ENCODE data around the gene TMEM106C.

Gene TMEM106C

GRCh38 chr12:47979686-47980085 lies 16.3 kb downstream of the TMEM106C start:
- no peak for DNase-seq (ENCODE audit: low spot score)

GRCh38 chr12:47980197-47980596 lies 16.8 kb downstream of the TMEM106C start:
- DNase-seq (ENCODE audit: low spot score): no peak

GRCh38 chr12:47980779-47981495 lies 17.5 kb downstream of the TMEM106C start:
- no peak for DNase-seq (ENCODE audit: low spot score)

GRCh38 chr12:47981496-47982260 lies 18.3 kb downstream of the TMEM106C start:
- DNase-seq (ENCODE audit: low spot score): no peak

- no peak for DNase-seq (ENCODE audit: low spot score)
These were observed 18.9 kb downstream of the TMEM106C start for GRCh38 chr12:47982311-47982710.

- DNase-seq (ENCODE audit: low spot score): no peak
These were observed 19.4 kb downstream of the TMEM106C start for GRCh38 chr12:47982770-47983169.

- DNase-seq (ENCODE audit: low spot score): no peak
These were observed 20.2 kb downstream of the TMEM106C start for GRCh38 chr12:47983541-47984115.

GRCh38 chr12:47984331-47984801 lies 21.0 kb downstream of the TMEM106C start:
- no peak for DNase-seq (ENCODE audit: low spot score)

GRCh38 chr12:47985596-47986290 lies 22.3 kb downstream of the TMEM106C start:
- no peak for DNase-seq (ENCODE audit: low spot score)

- DNase-seq (ENCODE audit: low spot score): no peak
These were observed 22.9 kb downstream of the TMEM106C start for GRCh38 chr12:47986291-47986660.

GRCh38 chr12:47986832-47987231 lies 23.4 kb downstream of the TMEM106C start:
- no peak for DNase-seq (ENCODE audit: low spot score)

- DNase-seq (ENCODE audit: low spot score): peak; percentile 28
These were observed 24.1 kb downstream of the TMEM106C start for GRCh38 chr12:47987411-47988072.

- no peak for DNase-seq (ENCODE audit: low spot score)
These were observed 25.0 kb downstream of the TMEM106C start for GRCh38 chr12:47988073-47989022.

GRCh38 chr12:47989023-47989417 lies 25.6 kb downstream of the TMEM106C start:
- DNase-seq (ENCODE audit: low spot score): no peak

GRCh38 chr12:47989666-47990065 lies 26.3 kb downstream of the TMEM106C start:
- DNase-seq (ENCODE audit: low spot score): no peak

GRCh38 chr12:47990351-47991105 lies 27.1 kb downstream of the TMEM106C start:
- peak; percentile 61 for DNase-seq (ENCODE audit: low spot score)

GRCh38 chr12:47991106-47992061 lies 28.0 kb downstream of the TMEM106C start:
- no peak for DNase-seq (ENCODE audit: low spot score)

GRCh38 chr12:47992776-47993175 lies 29.4 kb downstream of the TMEM106C start:
- no peak for DNase-seq (ENCODE audit: low spot score)

- DNase-seq (ENCODE audit: low spot score): no peak
These were observed 30.1 kb downstream of the TMEM106C start for GRCh38 chr12:47993491-47993890.

All from NAMALWA (cell line).